ENCODE data around the gene ASNS.
A peak's percentile ranks its signal among the peaks of the same experiment; 100 is the strongest.
"Not testable (repeated sequence)": the region's sequence is repeated elsewhere in the genome, so short reads cannot be mapped to it uniquely, and the experiment has no call there.

Gene ASNS, protein sequence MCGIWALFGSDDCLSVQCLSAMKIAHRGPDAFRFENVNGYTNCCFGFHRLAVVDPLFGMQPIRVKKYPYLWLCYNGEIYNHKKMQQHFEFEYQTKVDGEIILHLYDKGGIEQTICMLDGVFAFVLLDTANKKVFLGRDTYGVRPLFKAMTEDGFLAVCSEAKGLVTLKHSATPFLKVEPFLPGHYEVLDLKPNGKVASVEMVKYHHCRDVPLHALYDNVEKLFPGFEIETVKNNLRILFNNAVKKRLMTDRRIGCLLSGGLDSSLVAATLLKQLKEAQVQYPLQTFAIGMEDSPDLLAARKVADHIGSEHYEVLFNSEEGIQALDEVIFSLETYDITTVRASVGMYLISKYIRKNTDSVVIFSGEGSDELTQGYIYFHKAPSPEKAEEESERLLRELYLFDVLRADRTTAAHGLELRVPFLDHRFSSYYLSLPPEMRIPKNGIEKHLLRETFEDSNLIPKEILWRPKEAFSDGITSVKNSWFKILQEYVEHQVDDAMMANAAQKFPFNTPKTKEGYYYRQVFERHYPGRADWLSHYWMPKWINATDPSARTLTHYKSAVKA

DNA sequence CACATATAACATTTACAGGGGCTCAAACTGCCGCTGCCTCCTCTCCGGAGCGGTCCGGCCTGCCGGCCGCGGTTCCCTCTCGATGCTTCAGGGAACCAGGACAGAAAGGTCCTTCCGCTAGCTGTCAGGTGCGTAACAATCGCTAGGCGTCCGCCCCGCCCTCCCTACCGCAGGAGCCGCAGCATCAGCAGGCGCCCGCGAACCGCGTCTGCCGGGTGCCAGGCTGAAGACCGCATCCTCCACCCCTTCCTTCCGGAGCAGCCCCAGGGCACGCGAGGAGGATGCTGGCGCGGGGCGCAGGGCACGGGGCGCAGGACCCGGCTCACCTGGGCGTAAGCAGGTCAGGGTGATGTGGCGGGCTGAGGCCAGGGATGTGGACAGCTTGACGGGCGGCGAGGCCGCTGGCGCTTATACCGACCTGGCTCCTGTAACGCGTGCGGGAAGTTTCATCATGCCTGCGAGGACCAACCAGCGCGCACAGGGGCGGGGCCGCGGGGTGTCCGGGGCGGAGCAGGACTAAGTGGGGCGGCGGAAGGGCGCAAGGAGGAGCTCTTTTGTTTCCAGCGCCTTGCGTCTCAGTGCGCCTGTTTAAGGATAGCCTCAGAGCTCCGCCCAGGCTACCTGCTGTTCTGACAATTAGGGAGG is at the start of gene ASNS:
Gene ASNS (minus strand): TSS at position 384 of the 645 bp plus-strand sequence. CDS start 3,252 bp downstream, outside the sequence.
- DNase-seq (ENCODE audit: low read depth, low spot score), result peak; percentile 97

DNA sequence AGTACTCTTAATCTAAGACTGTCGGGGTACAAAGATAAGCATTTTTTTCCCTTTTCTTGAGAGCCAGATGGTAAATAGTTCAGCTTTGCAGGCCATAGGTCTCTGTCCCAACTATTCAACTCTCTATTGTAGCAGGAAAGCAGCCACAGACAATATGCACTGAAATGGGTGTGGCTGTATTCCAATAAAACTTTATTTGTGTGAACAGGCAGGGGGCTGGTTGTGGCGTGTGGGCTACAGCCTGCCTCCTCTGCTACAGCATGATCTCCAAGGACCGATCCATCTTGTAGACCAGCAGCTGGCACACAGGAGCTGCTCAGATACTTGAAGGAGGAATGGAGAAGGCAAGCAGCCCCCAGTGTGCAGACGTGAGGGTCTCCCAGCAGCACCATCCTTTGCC is 49.0 kb upstream of the ASNS start:
- not testable (repeated sequence) for DNase-seq (ENCODE audit: low read depth, low spot score)

DNA sequence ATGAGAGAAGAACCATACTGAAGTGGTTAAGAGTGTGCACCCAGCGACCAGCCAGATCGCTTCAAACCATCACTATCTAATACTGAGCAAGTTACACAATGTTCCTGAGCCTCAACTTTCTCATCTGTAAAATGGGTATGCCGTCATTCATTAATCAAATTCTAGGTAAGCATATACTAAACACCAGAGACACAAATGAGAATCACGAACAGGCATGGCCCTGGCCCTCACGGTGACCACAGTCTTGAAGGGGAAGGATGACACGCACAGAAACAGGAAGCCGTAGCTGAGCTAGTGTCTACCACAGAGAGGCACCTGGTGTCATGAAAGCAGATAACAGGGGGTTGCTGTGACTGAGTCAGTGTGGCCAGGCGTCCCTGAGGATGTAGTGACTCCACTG is 43.1 kb upstream of the ASNS start:
- DNase-seq (ENCODE audit: low read depth, low spot score), result not testable (repeated sequence)

DNA sequence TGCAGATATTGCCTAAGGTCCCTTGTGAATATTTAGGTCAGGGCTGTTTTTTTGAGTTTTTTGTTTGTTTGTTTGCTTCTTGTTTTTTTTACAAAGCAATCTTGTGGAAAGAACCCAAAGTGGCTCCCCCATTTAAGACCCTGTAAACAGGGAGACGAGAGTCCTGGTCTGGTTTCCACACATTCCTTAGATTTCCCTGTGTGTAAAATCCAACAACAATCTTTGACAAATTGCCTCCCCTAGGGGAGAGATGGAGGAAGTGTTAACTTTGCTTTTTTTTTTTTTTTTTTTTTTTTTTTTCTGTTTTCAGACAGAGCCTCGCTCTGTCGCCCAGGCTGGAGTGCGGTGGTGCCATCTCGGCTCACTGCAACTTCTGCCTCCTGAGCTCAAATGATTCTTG is 40.1 kb upstream of the ASNS start:
- DNase-seq (ENCODE audit: low read depth, low spot score), result not testable (repeated sequence)

DNA sequence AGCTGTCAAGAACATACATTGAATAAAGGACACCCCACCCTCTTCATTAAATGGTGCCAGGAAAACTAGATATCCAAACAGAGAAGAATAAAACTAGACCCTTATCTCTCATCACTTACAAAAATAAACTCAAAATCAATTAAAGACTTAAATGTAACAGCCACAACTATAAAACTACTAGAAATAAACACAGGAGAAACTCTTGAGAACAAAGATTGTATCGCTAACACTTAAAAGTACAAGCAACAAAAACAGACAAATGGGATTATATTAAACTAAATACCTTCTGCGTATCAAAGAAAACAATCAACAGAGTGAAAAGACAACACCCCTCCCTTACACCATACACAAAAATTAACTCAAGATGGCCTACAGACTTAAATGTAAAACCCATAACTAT is 24.7 kb upstream of the ASNS start:
- DNase-seq (ENCODE audit: low read depth, low spot score), result not testable (repeated sequence)

DNA sequence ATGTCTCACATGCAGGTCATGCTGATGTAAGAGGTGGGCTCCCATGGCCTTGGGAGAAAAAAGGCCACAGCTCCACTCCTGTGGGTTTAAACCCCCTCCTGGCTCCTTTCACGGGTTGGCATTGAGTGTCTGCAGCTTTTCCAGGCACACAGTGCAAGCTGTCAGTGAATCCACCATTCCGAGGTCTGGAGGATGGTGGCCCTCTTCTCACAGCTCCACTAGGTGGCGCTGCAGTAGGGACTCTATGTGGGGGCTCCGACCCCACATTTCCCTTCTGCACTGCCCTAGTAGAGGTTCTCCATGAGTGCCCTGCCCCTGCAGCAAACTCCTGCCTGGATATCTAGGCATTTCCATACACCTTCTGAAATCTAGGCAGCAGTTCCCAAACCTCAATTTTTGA is 19.5 kb upstream of the ASNS start:
- not testable (repeated sequence) for DNase-seq (ENCODE audit: low read depth, low spot score)

DNA sequence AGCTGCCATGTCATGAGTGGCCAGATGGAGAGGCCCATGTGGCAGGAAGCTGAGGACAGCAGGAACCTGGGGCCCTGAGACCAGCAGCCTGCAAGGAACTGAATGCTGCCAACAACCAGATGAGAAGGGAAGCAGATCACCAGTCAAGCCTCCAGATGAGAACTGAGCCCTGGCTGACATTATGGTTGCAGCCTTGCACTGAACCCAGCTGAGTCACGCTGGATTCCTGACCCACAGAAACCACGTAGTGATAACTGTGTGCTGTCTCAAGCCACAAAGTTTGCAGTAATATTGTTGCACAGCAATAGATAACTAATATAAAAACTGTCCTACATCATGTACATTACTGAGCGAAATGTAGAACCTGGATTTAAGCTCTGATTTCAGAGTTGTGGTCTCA is 7.3 kb upstream of the ASNS start:
- DNase-seq (ENCODE audit: low read depth, low spot score), result not testable (repeated sequence)

DNA sequence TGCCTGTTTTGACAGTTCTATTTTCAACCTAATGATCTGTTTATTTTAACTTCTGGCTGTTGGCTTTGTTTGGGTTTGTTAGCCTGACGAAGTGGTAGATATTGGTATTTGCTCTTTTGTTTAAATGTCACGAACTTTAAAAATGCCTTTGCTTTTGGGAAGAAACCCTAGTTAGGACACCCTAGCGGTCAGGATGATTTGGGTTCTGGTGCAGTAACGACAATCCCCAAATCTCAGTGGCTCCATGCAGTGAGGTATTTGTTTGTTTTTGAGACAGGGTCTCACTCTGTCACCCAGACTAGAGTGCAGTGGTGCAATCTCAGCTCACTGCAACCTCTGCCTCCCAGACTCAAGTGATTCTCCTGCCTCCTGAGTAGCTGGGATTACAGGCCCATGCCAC is 2.7 kb upstream of the ASNS start:
- DNase-seq (ENCODE audit: low read depth, low spot score), result not testable (repeated sequence)

DNA sequence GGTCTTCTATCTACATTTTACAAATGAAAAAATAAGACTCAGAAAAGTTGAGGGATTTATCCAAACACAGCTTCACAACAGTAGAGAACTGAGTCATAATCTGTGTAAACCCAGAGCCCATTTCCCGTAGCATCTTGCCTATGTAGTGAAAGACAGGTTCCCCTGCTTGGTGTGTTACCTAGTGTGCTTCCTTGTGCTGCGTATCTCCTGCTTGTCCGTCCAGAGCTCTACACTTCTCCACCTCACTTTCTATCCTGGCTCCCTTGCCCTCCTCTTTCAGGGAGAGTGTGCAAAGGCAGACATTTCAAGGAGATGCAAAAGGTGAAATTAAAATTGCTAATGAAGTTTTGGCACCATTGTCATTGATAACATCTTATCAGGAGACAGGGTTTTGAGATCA is 1.4 kb upstream of the ASNS start:
- DNase-seq (ENCODE audit: low read depth, low spot score), result peak; percentile 28

DNA sequence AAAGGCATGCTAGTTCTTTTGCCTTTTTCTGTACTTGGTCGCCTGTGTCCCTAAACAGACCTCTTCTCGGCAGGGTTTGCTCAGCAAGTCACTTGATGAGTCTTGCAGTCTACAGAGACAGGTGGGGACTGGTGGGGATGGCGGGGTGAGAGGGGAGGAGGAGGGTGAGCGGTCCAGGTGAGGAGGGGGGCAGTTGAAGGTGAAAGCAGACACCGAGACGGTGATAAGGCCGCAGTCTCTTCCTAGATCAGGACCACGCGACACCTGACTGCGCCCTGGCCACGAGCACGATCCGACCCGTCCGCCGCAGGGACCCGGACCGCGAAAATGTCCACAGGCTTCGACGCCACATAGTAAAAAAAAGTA is 566 bp downstream of the ASNS start:
- DNase-seq (ENCODE audit: low read depth, low spot score), result no peak

DNA sequence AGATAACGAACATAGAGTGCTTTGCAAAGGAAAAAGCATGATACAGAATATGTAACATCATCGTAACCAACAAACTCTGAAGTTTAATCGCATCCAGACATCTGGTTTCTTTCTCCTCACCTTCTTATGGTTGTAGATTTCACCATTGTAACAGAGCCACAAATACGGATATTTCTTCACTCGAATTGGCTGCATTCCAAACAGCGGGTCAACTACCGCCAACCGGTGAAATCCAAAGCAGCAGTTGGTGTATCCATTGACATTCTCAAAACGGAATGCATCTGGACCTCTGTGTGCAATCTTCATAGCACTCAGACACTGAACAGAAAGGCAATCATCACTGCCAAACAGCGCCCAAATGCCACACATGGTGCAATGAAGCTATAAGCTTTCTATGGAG is 3.4 kb downstream of the ASNS start:
- DNase-seq (ENCODE audit: low read depth, low spot score), result no peak

DNA sequence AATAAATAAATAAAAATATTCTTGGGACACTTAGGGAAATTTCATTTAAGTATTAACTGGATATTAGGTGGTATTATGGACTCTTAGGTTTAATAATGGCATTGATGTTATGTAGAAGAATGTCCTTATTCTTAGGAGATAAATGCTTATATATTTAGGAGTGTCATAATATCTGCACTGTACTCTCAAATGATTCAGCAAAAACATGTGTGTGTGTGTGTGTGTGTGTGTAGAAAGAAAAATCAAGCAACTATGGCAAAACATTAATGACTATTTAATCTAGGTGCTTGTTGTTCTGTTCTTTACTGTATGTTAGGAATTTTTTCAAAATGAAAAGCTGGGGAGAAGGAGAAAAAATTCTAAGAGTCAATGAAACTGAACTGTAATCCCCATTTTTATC is 3.9 kb downstream of the ASNS start:
- DNase-seq (ENCODE audit: low read depth, low spot score), result no peak

DNA sequence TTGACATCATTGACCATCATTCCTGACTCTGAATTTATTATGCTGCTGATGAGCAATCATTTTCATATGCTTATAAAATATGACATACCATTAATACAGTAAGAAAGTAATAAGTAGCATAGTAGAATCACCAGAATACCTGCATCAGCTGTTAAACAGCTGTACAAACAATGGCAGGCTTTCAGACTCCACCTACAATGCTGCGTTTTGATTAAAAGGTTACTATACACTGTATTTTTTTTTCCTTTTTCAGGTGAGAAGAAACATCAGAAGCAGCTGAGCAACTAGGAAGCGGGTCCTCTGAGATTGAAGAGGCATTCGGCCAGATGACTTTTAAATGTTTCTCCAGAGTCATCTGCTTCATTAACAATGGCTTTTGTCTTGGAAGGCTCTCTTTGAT is 7.1 kb downstream of the ASNS start:
- no peak for DNase-seq (ENCODE audit: low read depth, low spot score)

DNA sequence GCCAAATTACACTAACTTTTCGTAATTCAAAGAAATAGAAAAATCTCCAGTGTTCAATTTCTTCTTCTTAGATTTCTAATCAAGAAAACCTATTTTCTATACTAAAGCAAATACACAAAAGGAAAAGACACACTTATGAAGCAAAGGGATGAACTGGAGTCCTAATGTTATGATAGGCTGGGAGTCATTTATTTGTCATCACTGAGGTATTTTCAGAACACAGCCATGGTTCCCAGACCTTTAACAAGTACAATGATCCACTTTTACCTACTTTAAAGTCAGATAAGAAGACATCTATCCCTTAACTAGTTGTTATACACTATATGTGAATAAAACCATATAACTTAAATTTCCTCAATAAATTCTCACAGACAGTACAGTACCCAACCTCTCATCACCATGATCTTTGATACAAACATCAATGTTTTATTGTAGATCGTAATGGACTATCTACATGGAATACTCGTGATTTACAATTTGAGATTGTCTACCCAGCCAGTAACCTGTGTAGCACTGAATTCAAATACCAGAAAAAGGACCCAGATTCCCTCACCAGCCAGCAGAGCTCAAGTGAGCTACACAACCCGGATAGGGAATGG is 12.5 kb downstream of the ASNS start:
- DNase-seq (ENCODE audit: low read depth, low spot score), result no peak

DNA sequence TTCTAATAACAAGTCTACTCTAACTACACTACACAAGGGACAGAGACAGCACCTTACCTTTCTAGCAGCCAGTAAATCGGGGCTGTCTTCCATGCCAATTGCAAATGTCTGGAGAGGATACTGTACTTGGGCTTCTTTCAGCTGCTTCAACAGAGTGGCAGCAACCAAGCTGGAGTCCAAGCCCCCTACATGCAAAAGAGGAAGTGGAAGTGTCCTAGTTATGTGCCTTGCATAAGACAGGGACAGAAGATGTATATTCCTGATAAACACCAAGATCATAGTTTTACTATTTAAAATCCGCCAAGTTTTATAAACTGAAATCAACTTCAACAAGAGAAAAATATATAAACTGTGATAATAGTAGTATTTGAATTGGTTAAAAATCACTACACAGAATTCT is 14.0 kb downstream of the ASNS start:
- no peak for DNase-seq (ENCODE audit: low read depth, low spot score)

DNA sequence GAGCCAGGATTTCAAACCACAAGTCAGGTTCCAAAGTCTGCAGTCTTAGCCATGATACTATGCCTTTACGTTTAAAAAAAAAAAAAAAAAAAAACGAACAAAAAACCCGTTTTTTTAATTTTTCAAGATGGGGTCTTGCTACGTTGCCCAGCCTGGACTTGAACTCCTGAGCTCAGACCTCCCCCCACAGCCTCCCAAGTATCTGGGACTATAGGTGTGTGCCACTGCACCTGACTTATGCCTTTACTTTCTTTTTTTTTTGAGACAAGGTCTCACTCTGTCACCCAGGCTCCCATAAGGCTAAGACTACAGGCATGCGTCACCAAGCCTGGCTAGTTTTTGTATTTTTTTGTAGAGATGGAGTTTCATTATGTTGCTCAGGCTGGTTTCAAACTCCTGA is 14.7 kb downstream of the ASNS start:
- no peak for DNase-seq (ENCODE audit: low read depth, low spot score)

DNA sequence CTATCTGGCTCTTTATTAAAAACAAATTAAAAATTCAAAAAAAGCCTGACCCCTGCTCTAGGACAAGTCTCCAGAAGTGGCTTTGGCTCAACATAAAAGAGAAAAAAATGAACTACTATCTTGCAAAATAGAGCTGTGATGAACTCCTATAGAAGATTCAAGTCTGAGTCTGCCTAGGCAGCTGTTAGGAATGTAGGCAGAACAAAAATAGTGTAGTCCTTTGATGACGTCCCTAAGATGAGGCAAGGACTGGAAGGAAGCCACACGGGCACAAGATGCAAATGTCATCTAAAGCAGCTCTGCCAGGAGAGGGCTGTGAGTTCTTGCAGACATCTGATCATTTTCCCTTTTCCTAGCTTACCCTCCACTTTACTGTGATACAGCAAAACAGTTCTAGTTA is 20.5 kb downstream of the ASNS start:
- no peak for DNase-seq (ENCODE audit: low read depth, low spot score)

DNA sequence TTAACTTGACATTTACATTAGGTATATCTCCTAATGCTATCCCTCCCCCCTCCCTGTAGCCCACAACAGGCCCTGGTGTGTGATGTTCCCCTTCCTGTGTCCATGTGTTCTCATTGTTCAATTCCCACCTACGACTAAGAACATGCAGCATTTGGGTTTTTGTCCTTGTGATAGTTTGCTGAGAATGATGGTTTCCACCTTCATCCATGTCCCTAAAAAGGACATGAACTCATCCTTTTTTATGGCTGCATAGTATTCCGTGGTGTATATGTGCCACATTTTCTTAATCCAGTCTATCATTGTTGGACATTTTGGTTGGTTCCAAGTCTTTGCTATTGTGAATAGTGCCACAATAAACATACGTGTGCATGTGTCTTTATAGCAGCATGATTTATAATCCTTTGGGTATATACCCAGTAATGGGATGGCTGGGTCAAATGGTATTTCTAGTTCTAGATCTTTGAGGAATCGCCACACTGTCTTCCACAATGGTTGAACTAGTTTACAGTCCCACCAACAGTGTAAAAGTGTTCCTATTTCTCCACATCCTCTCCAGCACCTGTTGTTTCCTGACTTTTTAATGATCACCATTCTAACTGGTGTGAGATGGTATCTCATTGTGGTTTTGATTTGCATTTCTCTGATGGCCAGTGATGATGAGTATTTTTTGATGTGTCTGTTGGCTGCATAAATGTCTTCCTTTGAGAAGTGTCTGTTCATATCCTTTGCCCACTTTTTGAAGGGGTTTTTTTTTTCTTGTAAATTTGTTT is 21.8 kb downstream of the ASNS start:
- DNase-seq (ENCODE audit: low read depth, low spot score), result not testable (repeated sequence)

DNA sequence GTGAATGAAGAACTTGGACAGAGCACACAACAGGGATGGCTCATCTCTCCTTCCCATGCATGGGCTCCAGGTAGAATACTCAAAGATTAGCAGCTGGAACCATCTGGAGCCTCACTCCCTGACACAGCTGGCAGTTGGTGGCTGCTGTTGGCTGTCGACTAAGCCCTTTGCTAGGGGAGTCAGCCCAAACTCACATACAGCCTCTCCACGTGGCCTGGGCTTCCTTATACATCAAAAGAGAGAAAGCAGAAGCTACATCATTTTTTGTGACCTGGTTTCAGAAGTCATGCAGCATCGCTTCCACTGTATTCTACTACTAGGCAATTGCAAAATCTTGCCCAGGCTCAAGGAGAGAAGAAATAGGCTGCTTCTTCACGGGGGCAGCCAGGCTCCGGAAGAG is 24.4 kb downstream of the ASNS start:
- no peak for DNase-seq (ENCODE audit: low read depth, low spot score)

DNA sequence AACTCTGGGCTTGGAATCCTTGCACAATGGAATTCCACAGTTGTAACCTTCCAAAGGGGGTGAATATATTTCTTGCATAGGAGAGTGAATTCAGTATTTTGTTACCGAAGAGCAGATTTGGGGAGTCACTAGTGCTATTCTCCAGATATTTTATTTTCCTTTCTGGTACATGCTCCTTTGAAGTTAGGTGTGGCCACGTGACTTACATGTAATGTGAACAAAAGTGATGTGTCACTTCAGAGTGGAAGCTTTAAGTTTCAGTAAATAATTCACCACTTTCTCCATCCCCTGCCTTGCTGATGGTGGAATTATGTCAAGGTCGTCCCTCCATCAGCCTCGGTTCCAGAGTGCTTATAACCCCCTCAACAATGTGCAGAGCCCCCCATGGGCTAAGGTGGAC is 25.3 kb downstream of the ASNS start:
- no peak for DNase-seq (ENCODE audit: low read depth, low spot score)

DNA sequence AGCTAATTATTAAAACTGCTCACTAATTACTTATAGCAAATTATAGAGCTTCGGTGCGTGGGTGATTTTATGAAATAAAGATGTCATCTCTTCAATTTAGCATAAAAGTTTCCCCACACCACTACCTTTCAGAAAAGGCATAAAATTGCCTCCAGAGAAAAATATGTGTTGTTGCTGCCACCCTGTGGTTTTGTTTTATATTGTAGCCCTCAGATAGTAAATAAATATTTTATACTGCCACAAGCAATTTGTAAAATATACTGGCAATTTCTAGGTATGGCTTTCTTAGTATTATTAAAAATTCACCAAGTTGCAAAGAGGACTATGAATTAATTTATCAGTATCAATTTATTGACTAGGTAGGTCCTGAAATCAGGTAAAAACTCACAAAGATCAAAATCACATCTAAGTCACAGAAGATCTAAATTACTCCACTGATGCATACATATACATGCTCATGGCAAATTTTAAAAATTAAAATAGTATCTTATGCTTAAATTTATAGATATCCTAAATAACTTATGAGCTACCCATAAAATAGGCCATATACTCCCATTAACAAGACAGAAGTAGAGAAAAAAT is 26.5 kb downstream of the ASNS start:
- DNase-seq (ENCODE audit: low read depth, low spot score), result no peak

Measured in ELF-1 (cell line).